NCI-H510A treated with DMSO at 0.1 percent for 48 hours (cell line): ENCODE measurements around the gene STPG3.
"Not testable (repeated sequence)": the region's sequence is repeated elsewhere in the genome, so short reads cannot be mapped to it uniquely, and the experiment has no call there.

Source experiments
- DNase-seq: peaks from one replicate; lab custom pipeline; 2025; lab: John Stamatoyannopoulos, UW

Gene STPG3

GRCh38 chr9:137245450-137246421 is 5.3 kb upstream of the STPG3 start:
- DNase-seq, result no peak

GRCh38 chr9:137247135-137247915 is 3.8 kb upstream of the STPG3 start:
- DNase-seq, result peak; percentile 33

- DNase-seq, result no peak
These were observed 3.2 kb upstream of the STPG3 start for GRCh38 chr9:137247916-137248175.

GRCh38 chr9:137250329-137251193 is 525 bp upstream of the STPG3 start:
- DNase-seq, result no peak

GRCh38 chr9:137251490-137252268 is 593 bp downstream of the STPG3 start:
- no peak for DNase-seq

- DNase-seq, result peak; percentile 75
These were observed 1.7 kb downstream of the STPG3 start for GRCh38 chr9:137252555-137253506.

GRCh38 chr9:137253717-137254623 is 2.9 kb downstream of the STPG3 start:
- no peak for DNase-seq

GRCh38 chr9:137254624-137255447 is 3.8 kb downstream of the STPG3 start, which contains the start of gene NELFB:
NELFB (plus strand) TSS chr9:137255327.
- DNase-seq, result peak; percentile 84

- DNase-seq, result peak; percentile 52
These were observed 4.5 kb downstream of the STPG3 start for GRCh38 chr9:137255448-137256114.

- DNase-seq, result no peak
These were observed 5.3 kb downstream of the STPG3 start for GRCh38 chr9:137256362-137256761.

GRCh38 chr9:137256856-137257255 is 5.8 kb downstream of the STPG3 start:
- no peak for DNase-seq

- not testable (repeated sequence) for DNase-seq
These were observed 11.3 kb downstream of the STPG3 start for GRCh38 chr9:137262173-137262908.

- DNase-seq, result no peak
These were observed 11.8 kb downstream of the STPG3 start for GRCh38 chr9:137262909-137263285.

- no peak for DNase-seq
These were observed 12.4 kb downstream of the STPG3 start for GRCh38 chr9:137263506-137263905.

GRCh38 chr9:137264067-137264466 is 13.0 kb downstream of the STPG3 start:
- no peak for DNase-seq

GRCh38 chr9:137265496-137266161 is 14.5 kb downstream of the STPG3 start:
- no peak for DNase-seq
